NCI-H226 (cell line): Measurements from ENCODE around the gene C16orf86.

Experiments
- DNase-seq: peaks from one replicate; pipeline ENCODE4 v3.0.0-alpha.2; 2015

Gene C16orf86

GRCh38 chr16:67654403-67654911, 12.2 kb upstream of the C16orf86 start:
- no peak for DNase-seq

- DNase-seq = no peak
Measured at GRCh38 chr16:67655363-67655762, 11.3 kb upstream of the C16orf86 start.

GRCh38 chr16:67656344-67657016, 10.1 kb upstream of the C16orf86 start:
- DNase-seq = no peak

DNA sequence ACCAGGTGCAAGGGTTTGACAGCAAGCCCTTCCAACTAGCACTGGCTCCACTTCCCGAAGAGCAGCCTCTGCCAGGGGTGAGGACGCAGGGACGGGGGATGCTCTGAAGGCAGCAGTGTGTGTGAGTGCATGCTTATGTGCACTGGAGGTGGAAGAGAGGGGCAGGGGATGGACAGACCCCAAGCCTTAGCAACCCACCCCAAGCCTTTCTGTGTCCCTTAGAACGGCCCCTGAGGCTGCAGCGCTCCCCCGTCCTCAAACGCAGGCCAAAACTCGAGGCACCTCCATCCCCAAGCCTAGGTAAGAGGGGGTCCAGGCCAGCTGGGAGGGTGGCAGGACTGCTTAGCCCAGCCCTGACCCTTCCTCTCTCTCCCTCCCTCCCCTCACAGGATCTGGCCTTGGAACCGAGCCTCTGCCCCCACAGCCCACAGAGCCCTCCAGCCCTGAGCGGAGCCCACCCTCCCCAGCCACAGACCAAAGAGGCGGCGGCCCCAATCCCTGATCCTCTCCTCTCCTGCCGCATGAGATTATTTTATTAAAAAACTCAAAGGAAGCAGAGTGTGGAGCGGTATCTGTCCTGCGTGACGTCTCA, 9.5 kb upstream of the C16orf86 start:
- no peak for DNase-seq

DNA sequence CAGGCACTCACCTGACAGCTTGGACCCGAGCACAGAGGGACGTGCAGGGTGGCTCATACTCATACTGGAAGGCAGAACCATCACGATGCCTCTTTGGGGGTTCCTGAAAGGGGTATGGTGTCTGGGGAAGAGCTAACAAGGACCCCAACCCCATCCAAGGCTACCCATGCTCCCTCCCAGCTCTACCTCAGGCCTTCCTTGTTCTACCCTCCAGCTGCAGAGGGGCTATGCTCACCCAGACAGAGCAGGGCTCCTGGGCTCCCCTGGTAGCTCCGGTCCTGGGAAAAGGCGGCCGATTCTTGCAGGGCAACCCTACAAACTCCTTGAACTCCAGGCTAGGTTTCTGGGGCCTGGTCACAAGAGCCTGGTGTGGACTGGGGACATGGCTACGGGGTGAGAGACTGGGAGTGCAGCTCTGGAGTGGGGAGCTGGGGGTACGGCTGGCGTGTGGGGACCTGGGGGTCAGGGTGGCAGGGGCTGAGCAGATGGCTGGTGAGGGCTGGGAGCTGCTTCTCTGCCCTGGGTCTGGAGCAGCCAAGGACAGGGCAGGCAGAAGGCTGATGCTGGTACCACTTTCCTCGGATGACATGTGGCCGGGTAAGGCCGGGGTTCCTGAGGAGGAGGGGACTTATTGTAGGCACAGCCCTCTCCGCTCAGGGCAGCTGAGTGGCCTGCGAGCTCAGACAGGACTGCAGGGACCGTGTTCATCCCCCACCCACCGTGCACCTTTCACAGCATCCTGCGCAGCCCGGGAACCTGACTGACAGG, 8.7 kb upstream of the C16orf86 start:
- DNase-seq = no peak

DNA sequence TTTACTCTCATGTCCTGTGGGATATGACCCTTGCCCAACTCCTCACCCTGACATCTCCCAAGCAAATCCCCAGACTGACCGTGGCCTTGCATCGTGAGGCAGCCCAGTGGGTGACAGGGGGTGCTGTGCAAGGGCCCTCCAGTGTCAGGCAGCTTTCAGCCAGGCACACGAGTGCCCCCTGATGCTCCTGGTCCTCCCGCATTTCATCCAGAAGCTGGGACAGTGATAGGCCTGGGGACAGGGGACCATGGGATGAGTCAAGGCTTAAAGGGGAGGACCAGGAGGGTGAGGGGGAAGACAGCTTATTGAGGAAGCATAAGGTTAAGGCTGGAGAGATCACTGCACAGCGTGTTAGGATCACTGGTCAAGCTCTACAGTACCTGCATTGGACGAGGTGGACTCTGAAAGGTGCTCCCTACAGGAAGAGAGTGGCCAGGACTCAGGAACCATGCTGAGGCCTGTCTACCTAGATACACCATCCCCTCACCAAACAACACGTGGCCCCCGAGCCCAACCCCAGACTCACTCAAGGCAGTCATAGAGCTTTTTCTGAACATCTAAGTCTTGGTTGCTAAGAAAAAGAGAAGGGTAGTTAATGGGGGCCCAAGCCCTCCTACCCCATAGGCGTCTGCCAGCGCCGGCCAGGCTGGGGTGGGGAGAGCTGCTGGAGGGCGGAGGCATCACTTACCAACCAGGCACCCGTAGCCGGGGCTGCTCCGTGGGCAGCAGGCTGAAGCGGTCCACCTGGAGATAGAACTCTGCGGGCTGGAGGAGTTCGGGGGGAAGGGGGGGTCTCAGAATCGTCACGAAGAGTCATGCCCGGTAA, 7.6 kb upstream of the C16orf86 start:
- no peak for DNase-seq

- peak; percentile 79 for DNase-seq
Measured at GRCh38 chr16:67659675-67660563, 6.7 kb upstream of the C16orf86 start, which contains the start of gene ACD. Gene ACD (minus strand): TSS chr16:67660260. CDS start chr16:67660220, 40 bp downstream.

- peak; percentile 98 for DNase-seq
Measured at GRCh38 chr16:67660564-67661028, 6.0 kb upstream of the C16orf86 start, which contains the start of gene PARD6A. Gene PARD6A (plus strand): TSS chr16:67660960. CDS start chr16:67661039, 79 bp downstream.

DNA sequence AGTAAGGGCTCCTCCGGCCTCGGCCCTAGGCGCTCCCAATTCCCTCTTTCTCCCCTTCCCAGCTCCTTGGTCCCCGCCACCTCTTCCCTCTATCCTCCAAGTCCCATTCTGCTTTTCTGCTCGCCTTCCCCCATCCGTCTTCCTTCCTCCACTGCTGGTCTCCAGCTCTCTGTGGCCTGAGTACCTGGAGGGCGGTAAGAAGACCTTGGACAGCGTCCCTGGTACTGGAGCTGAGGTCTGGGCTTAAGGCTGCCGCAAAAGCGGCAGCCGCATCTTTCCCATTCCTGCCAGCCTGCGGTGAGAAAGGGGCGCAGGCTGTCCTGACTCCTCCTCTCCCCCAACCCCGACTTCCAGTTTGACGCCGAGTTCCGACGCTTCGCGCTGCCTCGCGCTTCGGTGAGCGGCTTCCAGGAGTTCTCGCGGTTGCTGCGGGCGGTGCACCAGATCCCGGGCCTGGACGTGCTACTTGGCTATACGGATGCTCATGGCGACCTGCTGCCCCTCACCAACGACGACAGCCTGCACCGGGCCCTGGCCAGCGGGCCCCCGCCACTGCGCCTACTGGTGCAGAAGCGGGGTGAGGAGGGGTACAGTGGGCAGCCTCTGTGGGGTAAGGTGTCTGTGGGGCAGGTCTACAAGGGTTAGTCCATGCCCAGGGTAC, 5.4 kb upstream of the C16orf86 start:
- peak; percentile 17 for DNase-seq

DNA sequence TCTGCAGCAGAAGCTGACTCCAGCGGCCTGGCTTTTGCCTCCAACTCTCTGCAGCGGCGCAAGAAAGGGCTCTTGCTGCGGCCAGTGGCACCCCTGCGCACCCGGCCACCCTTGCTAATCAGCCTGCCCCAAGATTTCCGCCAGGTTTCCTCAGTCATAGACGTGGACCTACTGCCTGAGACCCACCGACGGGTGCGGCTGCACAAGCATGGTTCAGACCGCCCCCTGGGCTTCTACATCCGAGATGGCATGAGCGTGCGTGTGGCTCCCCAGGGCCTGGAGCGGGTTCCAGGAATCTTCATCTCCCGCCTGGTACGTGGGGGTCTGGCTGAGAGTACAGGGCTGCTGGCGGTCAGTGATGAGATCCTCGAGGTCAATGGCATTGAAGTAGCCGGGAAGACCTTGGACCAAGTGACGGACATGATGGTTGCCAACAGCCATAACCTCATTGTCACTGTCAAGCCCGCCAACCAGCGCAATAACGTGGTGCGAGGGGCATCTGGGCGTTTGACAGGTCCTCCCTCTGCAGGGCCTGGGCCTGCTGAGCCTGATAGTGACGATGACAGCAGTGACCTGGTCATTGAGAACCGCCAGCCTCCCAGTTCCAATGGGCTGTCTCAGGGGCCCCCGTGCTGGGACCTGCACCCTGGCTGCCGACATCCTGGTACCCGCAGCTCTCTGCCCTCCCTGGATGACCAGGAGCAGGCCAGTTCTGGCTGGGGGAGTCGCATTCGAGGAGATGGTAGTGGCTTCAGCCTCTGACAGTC, 4.5 kb upstream of the C16orf86 start:
- DNase-seq = no peak

GRCh38 chr16:67662653-67663010, 4.0 kb upstream of the C16orf86 start:
- no peak for DNase-seq

- no peak for DNase-seq
Measured at GRCh38 chr16:67663151-67663876, 3.3 kb upstream of the C16orf86 start.

DNA sequence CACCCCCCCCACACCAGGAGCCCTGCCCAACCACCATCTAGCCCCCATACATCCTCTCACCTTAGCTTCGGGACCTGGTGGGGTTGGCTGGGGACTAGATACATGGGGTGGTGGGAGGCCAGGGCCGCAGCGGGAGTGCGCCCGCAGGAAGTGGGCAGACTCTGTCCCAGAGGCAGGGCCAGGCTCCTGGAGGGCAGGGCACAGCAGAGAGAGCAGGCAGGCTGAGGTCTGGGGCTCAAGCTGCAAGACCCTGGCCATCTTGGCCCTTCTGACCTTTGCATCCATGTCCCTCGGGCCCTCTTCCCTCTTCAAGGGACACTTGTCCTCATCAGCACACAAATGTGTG, 2.8 kb upstream of the C16orf86 start:
- no peak for DNase-seq

DNA sequence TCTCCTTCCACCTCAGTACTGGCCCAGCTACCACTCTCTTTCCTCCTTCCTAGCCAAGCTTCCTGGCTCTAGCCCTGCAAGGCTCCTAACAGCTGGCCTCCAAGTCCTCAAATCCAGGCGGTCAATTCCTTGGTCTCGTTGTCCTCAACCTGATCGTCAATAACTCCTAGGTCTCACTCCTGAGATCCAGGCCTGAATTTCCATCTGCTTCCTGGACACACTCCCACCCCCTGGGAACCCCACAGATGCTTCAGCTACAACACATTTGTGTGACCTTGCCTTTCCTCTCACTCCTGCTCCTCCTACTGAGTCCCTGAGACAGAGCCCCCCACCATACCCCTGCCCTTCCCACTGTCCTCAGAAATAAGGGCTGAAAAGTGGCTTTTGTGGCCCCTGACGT, 2.4 kb upstream of the C16orf86 start:
- DNase-seq = no peak

DNA sequence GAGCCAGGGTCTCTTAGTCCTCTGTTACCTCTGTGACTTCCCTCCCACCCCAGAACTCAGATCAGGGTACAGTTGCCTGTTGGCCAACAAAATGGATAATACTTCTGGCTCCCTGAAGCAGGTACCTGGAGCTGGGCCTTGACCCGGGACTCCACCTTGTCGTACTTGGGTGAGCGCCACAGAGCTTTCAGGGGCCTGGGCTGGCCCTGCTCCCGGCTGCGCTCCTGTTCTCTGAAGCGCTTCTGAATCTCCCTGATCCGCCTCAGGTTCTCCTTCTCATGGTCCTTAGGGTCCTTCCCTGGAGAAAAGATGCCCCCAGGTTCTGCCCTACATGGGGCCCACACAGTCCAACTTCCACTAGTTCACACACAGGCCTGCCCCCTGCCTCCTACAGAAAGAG, 1.7 kb upstream of the C16orf86 start:
- DNase-seq = no peak

GRCh38 chr16:67665598-67665997, 1.0 kb upstream of the C16orf86 start:
- DNase-seq = no peak

DNA sequence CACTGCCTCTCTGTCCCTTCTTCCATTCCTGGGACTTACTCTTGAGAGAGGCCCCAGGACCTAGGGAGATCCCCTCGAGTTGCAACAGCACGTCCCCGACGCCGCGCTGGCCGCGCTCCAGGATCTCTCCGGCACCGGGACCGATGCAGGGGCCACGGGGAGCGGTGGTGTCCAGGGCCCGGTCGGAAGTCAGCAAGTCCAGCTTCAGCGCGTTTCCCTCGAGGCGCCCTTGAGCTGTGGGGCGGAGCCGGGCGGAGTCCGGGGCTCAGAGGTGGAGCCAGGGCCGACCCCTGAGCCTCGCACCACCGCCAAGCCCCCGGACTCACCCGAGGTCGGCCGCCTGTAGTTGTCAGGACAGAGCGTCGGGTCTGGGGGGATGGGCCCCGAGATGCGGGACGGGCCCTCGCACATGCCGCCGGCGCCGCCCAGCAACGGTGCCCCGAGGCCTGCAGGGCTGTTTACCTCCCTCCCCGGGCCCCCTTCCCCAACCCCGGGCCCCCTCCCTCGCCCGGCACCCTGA, 522 bp upstream of the C16orf86 start:
- DNase-seq = no peak

DNA sequence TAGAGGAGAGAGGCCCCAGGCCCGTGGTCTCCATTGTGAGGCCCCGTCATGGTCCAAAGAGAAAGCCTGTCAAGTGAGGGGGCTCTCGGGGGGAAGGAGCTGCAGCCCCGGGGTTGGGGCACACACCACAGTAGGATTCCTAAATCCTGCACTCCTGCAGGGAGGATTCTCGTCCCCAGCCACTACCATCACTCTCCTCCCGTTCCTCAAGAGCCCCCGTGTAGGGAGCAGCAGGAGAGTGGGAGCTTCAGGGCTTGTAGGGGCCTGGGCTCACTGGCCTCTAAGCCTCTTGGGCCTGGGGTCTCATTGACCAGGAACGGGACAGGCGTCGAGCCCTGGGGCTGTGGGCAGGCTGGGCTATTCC, 821 bp downstream of the C16orf86 start:
- DNase-seq = no peak

DNA sequence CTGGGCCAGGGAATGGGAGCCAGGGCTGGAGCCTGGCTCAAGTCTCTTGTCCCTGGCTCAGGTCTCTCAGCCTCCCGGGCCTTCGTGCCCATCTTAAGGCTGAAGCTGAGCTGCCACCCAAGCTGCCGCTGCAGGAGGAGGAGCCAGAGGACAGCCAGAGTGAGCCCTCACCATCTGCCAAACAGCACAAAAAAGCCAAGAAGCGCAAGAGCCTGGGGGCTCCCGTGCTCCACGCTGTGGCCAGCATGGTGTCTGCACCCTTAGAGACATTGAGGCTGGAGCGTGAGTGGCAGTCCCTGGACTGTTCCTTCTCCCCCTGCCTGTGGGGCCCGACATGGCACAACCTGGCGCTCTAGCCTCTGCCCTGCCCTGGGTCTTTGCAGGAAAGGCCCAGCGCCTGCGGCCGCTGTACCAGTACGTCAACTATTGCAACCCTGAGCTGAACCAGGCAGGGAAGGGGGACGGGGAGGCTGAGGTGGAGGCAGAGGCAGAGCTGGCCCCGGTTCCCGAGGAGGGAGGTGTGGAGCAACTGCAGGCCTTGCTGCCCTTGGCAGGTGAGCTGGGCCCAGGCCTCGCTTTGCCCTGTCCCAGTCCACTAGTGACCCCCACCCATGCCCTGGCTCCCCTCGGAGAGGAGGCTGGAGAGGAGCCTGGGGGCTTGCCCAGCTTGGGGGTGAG, 1.3 kb downstream of the C16orf86 start:
- peak; percentile 37 for DNase-seq
